EL (cell line): ENCODE measurements around the gene GMDS.

ENCODE experiments used
- DNase-seq: peaks from one replicate; pipeline ENCODE4 v3.0.0-alpha.2; 2016

GMDS gene

DNA sequence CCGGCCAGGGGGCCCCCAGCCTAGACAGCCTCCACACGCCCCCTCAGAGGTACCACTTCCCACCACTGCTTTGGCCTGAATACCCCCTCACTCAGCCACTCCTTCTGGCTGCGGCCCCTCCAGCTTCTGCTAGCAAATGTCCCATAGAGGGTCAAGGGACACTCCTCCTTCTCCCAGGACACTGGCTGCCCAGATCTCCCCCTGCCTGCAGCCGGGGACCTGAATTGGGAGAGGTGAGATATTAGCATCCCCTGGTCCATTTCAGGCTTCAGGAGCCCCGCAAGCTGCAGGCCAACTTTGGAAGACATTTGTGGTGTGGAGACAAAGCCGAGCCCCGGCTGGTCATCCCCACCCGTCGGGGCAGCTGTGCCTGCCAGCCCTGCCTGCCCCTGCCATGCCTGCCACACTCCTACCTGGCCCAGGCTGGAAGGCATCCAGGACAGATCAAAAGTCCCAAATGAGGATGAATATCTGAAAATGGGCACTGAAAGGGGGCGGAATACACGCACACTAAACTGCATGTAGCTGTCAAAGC lies 668.2 kb downstream of the GMDS start:
- no peak for DNase-seq

DNA sequence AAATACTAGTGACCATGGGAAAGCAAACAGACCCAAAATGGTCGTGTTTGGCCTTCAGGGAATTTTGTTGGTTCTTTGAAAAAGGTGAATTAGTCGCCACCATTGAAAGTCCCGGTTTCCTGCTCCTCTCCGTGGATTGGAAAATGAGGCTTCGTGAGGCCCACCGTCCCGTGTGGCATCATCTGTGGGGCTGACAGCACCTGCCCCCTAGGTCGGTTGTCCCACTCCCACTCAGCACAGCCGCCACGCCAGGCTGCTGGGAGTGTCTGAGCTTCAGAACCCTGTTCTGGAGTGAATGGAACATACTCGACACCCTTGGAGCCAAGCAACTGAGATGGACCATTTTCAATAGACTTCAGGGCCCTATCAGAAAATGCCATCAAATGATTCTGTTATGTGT lies 668.7 kb downstream of the GMDS start:
- no peak for DNase-seq

DNA sequence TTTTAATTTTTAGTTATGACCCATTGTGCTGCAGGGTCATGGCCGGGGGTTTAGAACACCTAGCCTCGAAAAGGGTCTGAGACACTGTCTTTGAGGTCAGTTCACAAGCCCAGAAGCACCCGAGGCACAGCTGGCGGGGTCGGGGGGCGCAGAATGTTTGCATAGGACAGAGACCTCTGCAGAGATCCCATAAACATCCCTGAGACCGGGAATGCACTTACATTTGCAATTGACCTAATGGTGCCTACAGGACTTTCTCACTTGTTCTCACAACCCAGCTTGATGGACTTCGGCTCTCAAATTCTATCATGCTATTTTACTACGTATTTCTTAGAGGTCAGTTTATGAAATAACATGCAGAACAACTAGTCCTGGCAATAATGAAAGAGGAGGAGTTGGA lies 669.2 kb downstream of the GMDS start:
- no peak for DNase-seq

DNA sequence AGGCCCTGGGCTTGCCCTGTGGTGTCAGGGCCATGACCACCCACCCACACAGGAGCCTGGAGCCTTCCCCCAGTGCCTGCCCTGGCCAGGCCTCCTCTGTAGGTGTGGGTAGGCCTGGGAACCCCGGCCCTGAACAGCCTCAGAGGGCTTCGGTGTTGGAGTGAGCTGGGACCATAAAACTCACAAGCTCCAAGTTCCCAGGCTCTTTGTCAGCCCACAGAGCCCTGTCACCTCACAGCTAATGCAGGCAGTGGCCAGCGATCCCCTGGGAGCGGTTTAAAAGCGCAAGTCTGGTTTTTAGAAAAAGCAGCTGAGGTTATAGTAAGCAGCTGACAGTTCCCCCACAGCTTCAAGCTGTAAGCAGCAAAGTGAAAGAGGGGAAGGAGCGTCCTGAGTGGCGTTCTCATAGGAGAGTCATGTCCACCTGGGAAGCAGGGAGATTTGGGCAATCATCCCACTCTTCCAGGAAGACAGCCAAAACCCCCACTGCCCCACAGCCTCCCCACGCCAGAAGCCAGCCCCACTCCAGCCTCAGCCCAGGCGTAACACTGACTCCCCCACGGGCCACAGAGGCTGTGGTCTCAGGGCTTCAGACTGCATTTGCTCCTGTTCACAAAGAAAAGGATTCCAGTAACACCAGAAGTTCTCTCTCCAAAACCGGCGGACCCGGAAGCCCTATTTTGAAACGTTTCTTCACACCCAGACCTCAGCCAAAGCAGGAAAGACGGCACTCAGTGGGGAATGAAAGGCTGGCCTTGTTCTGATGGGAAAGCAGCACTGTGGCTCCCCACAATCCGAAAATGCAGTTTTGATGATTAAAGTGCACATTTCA lies 670.0 kb downstream of the GMDS start:
- DNase-seq, result peak; percentile 18

DNA sequence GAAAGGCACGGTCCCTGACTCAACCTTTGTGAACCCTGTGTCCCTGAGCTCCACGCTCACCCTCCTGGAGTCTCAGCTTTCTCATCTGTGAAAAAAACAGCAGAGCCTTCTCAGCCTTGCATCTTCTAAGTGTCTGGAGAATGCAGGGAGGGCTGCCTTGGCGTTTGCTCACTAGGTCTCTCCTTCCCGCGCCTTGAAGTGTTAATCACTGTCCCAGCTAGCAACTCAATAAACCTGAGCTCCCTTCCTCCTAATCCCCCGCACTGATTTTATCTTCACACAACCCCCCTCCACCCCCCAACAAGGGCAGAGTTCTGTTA lies 670.6 kb downstream of the GMDS start:
- DNase-seq, result no peak

DNA sequence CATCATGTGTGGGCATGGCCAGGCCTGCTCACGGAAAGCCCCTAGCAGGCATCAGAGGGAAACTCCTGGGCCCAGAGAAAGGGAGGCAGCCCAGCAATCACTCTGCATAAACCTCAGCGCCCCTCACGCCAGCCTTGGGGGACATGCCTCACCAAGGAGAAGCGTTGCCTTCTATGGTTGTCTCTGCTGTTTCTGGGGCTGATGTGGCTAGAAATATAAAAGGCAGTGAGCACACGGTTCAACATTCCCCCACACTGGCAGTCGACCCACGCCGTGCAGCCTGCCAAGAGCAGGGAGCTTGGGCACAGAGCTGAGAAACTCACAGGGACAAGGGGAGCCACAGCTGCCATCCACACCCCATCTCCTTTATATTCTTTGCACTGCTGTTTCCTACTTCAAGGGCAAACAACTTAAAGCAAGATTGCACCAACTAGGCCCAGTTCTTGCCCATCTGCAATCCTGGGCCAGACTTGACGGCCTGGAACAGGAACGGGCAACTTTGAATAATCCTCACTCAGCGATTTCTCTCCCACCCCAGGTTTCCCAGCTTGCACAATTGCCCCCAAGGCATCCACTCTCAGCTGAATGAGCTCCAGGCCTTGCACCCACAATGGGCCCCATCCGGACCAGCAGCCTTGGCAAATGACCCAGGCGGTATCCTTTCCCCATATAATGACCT lies 671.2 kb downstream of the GMDS start:
- DNase-seq, result no peak
